Common myeloid progenitor, CD34-positive (primary cell): ENCODE measurements around the gene TBXAS1.

Source experiments
- CTCF ChIA-PET: fragments of 350-600 bp; sonication (Branson Sonifier 250); formaldehyde crosslinking; loops from one replicate; lab custom pipeline; 2021; ENCODE audit warnings: antibody characterized with exemption; lab: Charles Lee
- POLR2A ChIA-PET: fragments of 350-600 bp; sonication (Branson Sonifier 250); formaldehyde crosslinking; loops from one replicate; lab custom pipeline; 2021; ENCODE audit warnings: antibody characterized with exemption; lab: Charles Lee
- DNase-seq, 3 donors: peaks; one replicate each; pipeline versions ENCODE4 v3.0.0 to v3.0.0-alpha.2; 2013
- H3K27ac ChIP-seq, 2 experiments: 1 replicate in 1 of 2; 2 replicates in 1 of 2; pipeline ENCODE4 v1.7.0; 2013; ENCODE audit warnings: inconsistent platforms in 2 of 2, low read length in 2 of 2, mild to moderate bottlenecking in 2 of 2, low read depth in 1 of 2, moderate library complexity in 1 of 2; ENCODE audit not compliant: severe bottlenecking in 2 of 2, insufficient read depth in 1 of 2, poor library complexity in 1 of 2
- H3K27me3 ChIP-seq, 5 experiments: replicated peaks in 2 of 5; 1 replicate in 3 of 5; 2 replicates in 2 of 5; pipeline versions ENCODE4 v1.6.1 to v1.7.0; 2013; ENCODE audit warnings: low read length in 4 of 5, mild to moderate bottlenecking in 2 of 5, moderate library complexity in 2 of 5, inconsistent platforms in 1 of 5; ENCODE audit not compliant: insufficient read depth in 5 of 5, control insufficient read depth in 4 of 5
- H3K36me3 ChIP-seq, 4 experiments: 1 replicate in 2 of 4; 2 replicates in 2 of 4; pipeline versions ENCODE4 v1.6.1 to v1.7.0; 2013; ENCODE audit warnings: low read length in 3 of 4, control low read depth in 1 of 4, mild to moderate bottlenecking in 1 of 4; ENCODE audit not compliant: control insufficient read depth in 4 of 4, insufficient read depth in 4 of 4
- H3K4me1 ChIP-seq, 4 experiments: 1 replicate in 3 of 4; 2 replicates in 1 of 4; pipeline versions ENCODE4 v1.6.1 to v1.7.1; 2013; ENCODE audit warnings: low read length in 3 of 4, mild to moderate bottlenecking in 3 of 4, control low read depth in 1 of 4, inconsistent platforms in 1 of 4, moderate library complexity in 1 of 4; ENCODE audit not compliant: control insufficient read depth in 4 of 4, insufficient read depth in 4 of 4; ENCODE audit errors: control extremely low read depth in 1 of 4
- H3K4me3 ChIP-seq, 7 experiments: 1 replicate in 4 of 7; 2 replicates in 3 of 7; pipeline versions ENCODE4 v1.5.1 to v1.7.0; 2013; ENCODE audit warnings: mild to moderate bottlenecking in 7 of 7, low read length in 6 of 7, moderate library complexity in 6 of 7, inconsistent platforms in 2 of 7, low read depth in 2 of 7, control low read depth in 1 of 7; ENCODE audit not compliant: insufficient read depth in 4 of 7, control insufficient read depth in 1 of 7; ENCODE audit errors: extremely low read depth in 1 of 7
- H3K9me3 ChIP-seq, 5 experiments: 1 replicate in 4 of 5; 2 replicates in 1 of 5; pipeline versions ENCODE4 v1.6.1 to v1.7.1; 2013; ENCODE audit warnings: low read length in 4 of 5, mild to moderate bottlenecking in 2 of 5, inconsistent platforms in 1 of 5, low read depth in 1 of 5, moderate library complexity in 1 of 5; ENCODE audit not compliant: control insufficient read depth in 4 of 5, insufficient read depth in 2 of 5; ENCODE audit errors: control extremely low read depth in 1 of 5
- WGBS: methylation state at CpG from one replicate; pipeline ENCODE4 v1.1.5; 2013; ENCODE audit not compliant: insufficient coverage; 5-methylcytosine and 5-hydroxymethylcytosine counted together

The TBXAS1 gene

DNA sequence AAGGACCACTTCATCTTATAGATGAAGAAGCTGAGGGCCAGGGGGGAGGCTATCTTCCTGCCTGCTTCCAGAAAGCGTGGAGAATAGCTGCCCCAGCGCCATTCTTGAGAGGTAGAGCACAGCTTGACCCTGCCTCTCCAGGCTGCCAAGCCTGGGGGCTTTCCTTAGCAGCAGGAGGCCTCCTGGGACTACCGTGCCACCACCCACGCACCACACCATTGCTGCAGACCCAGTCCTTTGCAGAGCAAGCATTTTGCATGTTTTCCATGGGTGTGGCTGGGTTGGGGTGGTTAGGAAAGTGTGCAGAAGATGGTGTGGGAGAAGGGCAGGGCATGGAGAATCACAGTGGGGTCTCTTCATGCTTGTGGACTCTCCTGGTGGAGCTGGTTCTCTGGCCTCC is 64.9 kb downstream of the TBXAS1 start:
- WGBS, result 92% methylated on average over 3 of the region's 4 CpGs
- H3K4me1 ChIP-seq, result peaks cover 0 to 10% (median 6%) of the 10 kb centered on the region in 4 experiments
- H3K36me3 ChIP-seq, result peaks cover 0 to 19% (median 15%) of the 10 kb centered on the region in 4 experiments
- no peak overlapping the region for H3K4me3 ChIP-seq
- CTCF ChIA-PET, result no interaction called here
- no peak for DNase-seq
- H3K9me3 ChIP-seq, result no peaks in the 10 kb centered on the region
- POLR2A ChIA-PET, result no interaction called here
- H3K27ac ChIP-seq, result no peak overlapping the region
- no peaks in the 10 kb centered on the region for H3K27me3 ChIP-seq

DNA sequence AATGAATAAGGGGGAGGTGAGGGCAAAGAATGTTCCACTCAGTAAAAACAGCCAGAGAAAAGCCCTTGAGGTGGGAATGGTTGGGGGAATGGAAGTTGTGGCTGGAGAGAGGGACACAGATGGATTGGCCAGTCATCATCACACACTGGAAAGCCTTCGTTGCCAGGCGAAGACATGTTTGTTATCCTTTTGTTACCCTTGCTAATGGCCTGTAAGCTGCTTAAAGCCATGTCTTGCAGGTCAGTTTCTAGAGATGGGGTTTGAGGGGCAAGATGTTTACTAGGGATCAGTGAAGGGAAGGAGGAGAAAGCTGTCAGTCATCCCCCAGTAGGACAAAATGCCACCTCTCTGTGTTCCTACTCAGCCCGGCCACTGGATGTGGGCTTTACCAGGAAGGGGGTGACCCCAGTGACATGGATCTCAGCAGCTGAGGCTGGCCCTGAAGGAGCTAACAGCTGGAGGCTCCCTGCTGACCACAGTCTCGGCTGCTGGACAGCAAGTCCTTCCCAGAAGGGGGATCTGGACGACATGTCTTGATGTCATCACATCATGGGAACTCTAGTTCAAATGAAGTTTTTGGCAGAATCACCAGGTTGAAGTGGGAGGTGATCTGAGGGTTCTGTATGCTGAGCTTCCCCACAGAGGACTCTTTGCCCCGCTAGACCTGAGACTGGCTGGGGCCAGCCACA is 66.2 kb downstream of the TBXAS1 start:
- ChIA-PET POLR2A (no interaction called here), CTCF (interaction anchor here (0.7 to 1.4 kb wide), 4 partner anchors 12 to 114 kb away, joined by 3 to 6 read pairs (median 3); no protein-coding TSS in a partner anchor)
- no peak overlapping the region for H3K4me3 ChIP-seq
- no peaks in the 10 kb centered on the region for H3K27me3 ChIP-seq
- H3K4me1 ChIP-seq, result peaks cover 0 to 9% (median 6%) of the 10 kb centered on the region in 4 experiments
- no peak for DNase-seq
- WGBS, result 100% methylated on average over 4 of the region's 6 CpGs
- H3K36me3 ChIP-seq, result peaks cover 0 to 20% (median 16%) of the 10 kb centered on the region in 4 experiments
- H3K27ac ChIP-seq, result no peak overlapping the region
- no peaks in the 10 kb centered on the region for H3K9me3 ChIP-seq

DNA sequence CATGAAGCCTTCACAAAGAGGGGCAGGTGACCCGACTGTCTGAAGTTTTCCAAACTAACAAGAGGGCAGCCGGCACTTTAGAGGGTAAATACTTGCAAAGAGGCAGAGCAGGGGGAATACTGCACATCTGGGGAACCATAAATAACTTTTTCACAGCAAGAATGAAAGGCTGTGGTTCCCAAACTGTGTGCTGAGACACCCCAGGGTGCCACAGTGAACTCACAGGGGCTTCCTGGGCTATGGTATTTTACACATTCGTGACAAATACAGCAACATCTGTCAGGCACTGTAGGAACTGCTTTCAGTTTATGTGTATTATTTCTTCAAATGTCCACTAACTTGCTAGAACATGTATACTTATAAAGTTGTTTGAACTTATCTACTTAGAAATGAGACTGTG is 67.2 kb downstream of the TBXAS1 start:
- H3K9me3 ChIP-seq, result no peaks in the 10 kb centered on the region
- no peaks in the 10 kb centered on the region for H3K27me3 ChIP-seq
- DNase-seq, result no peak
- 100% methylated on average over 2 of the region's 3 CpGs for WGBS
- H3K27ac ChIP-seq, result no peak overlapping the region
- H3K4me1 ChIP-seq, result peaks cover 0 to 9% (median 6%) of the 10 kb centered on the region in 4 experiments
- no peak overlapping the region for H3K4me3 ChIP-seq
- ChIA-PET CTCF (interaction anchor here (1.1 to 1.4 kb wide), 2 partner anchors 13 to 33 kb away, joined by 3 to 6 read pairs; no protein-coding TSS in a partner anchor), POLR2A (no interaction called here)
- H3K36me3 ChIP-seq, result peaks cover 0 to 23% (median 14%) of the 10 kb centered on the region in 4 experiments

DNA sequence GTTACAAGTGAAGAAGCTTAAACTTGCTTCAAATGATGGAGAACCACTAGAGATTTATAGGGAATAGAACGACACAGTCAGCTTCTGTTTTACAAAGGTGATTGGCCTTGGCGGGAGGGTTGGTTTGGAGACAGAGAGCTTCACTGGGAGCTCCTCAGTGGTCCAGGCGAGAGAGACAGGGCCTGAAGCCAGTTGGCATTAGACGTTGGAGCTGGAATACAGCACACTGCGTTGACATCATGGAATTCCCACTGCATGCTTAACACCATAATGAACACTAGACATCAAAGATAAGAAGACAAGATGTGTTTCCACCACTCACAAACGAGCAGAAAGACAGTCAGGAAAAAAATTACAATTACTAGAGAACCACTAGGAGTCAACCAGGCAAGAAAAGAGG is 67.8 kb downstream of the TBXAS1 start:
- H3K4me3 ChIP-seq, result no peak overlapping the region
- peaks cover 0 to 9% (median 6%) of the 10 kb centered on the region in 4 experiments for H3K4me1 ChIP-seq
- ChIA-PET CTCF (no interaction called here), POLR2A (no interaction called here)
- no peak overlapping the region for H3K27ac ChIP-seq
- no peak for DNase-seq
- H3K9me3 ChIP-seq, result no peaks in the 10 kb centered on the region
- 95% methylated on average over 4 of the region's 6 CpGs for WGBS
- H3K27me3 ChIP-seq, result no peaks in the 10 kb centered on the region
- H3K36me3 ChIP-seq, result peaks cover 0 to 21% (median 11%) of the 10 kb centered on the region in 4 experiments

DNA sequence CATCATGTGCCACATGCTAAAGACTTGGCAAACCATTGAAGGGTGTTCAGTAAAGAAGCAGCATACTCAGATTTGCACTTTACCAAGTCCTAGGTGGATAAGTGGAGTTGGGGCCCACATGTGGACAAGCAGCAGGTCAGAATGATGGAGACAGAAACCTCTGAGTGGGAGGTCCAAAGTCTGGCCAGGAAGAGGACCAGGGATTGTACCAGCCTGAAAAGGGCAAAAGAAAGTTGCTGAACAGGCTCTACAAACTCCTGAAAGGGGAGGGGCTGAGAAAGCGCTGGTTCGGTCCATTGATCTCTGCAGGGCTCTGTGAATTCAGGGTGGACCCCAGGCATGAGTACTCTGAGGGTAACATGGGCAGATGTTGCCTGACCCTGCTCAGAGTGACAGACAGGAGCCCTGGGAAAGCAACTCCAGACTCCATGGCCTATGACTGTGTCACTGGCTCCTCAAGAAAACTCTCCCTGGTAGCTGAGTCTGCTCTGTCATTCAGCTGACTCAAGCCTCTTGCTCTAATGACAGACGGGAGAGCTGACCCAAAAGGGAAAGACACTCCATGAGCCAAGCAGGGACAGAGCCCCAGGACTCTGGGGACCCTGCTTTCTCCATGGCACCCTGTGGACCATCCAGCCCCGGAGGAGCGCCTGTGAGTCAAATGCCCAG is 68.5 kb downstream of the TBXAS1 start:
- Histone ChIP-seq H3K27me3 (no peaks in the 10 kb centered on the region), H3K36me3 (peaks cover 0 to 21% (median 10%) of the 10 kb centered on the region in 4 experiments), H3K4me3 (no peak overlapping the region), H3K9me3 (peaks cover 0 to 3% (median 0%) of the 10 kb centered on the region in 5 experiments), H3K27ac (no peak overlapping the region), H3K4me1 (peaks cover 0 to 9% (median 6%) of the 10 kb centered on the region in 4 experiments)
- 94% methylated on average over 5 of the region's 5 CpGs for WGBS
- ChIA-PET CTCF (no interaction called here), POLR2A (no interaction called here)
- DNase-seq, result no peak

DNA sequence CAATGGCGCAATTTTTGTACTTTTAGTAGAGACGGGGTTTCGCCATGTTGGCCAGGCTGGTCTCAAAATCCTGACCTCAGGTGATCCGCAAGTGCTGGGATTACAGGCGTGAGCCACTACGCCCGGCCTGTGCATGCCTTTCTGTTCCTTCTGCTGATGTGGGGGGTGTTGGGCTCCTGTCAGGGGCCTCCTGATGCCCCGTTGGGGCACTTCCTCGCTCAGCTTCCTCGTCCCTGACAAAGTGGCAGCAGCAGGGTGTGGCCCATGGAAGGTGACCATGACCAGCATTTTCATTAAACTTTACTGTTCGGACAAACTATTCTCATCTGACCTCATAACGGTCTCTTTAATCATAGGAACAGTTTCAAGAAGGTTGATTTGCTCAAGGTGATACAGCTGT is 69.4 kb downstream of the TBXAS1 start:
- no peak overlapping the region for H3K27ac ChIP-seq
- no peak overlapping the region for H3K4me3 ChIP-seq
- CTCF ChIA-PET, result interaction anchor here (1.7 kb wide), 1 partner anchor 11 kb away, joined by 8 read pairs; no protein-coding TSS in a partner anchor
- H3K36me3 ChIP-seq, result peaks cover 0 to 21% (median 12%) of the 10 kb centered on the region in 4 experiments
- H3K4me1 ChIP-seq, result peaks cover 0 to 9% (median 6%) of the 10 kb centered on the region in 4 experiments
- peaks cover 0 to 7% (median 0%) of the 10 kb centered on the region in 5 experiments for H3K9me3 ChIP-seq
- H3K27me3 ChIP-seq, result no peaks in the 10 kb centered on the region
- 88% methylated on average over 11 of the region's 12 CpGs for WGBS
- no peak for DNase-seq
- POLR2A ChIA-PET, result no interaction called here
